Right cardiac atrium (tissue), 5 donors: ENCODE data around the gene BICRA. TPM values are rescaled to one million over a fixed set of nuclear protein-coding genes. Genes with fewer than 3 reads are reported as not detected.
"Not testable (repeated sequence)": the region's sequence is repeated elsewhere in the genome, so short reads cannot be mapped to it uniquely, and the experiment has no call there.

ENCODE experiments used
- ATAC-seq, 2 donors: fragments of 200-7000 bp; cut with Tn5 transposase; one replicate each; pipeline versions ENCODE4 v1.8.0 to v1.9.1; 2020; ENCODE audit warnings: moderate library complexity in 2 of 2, mild to moderate bottlenecking in 1 of 2
- DNase-seq, 3 donors: peaks; one replicate each; pipeline ENCODE4 v3.0.0-alpha.2; 2020
- H3K27ac ChIP-seq: one replicate; pipeline ENCODE4 v1.5.1; 2013; ENCODE audit warnings: mild to moderate bottlenecking, low read length, control low read depth, moderate library complexity
- H3K27me3 ChIP-seq: one replicate; pipeline ENCODE4 v1.6.1; 2013; ENCODE audit not compliant: control insufficient read depth, insufficient read depth
- H3K4me1 ChIP-seq: one replicate; pipeline ENCODE4 v1.6.1; 2013; ENCODE audit warnings: low read length; ENCODE audit not compliant: control insufficient read depth, insufficient read depth
- H3K4me3 ChIP-seq: one replicate; pipeline ENCODE4 v1.5.1; 2013; ENCODE audit warnings: low read length, control low read depth
- H3K9me3 ChIP-seq: one replicate; pipeline ENCODE4 v1.6.1; 2013; ENCODE audit warnings: low read length; ENCODE audit not compliant: control insufficient read depth
- WGBS: extraction: QIAGEN DNeasy Blood & Tissue Kit; methylation state at CpG from one replicate; pipeline ENCODE4 v1.1.7; 2013; 5-methylcytosine and 5-hydroxymethylcytosine counted together
- intact Hi-C, 4 donors: fragments of 100-400 bp; cut with DNase I; formaldehyde crosslinking; loops; one replicate each; pipeline versions ENCODE4 v1.11.0 to v1.14.0; 2022 to 2023
- polyA plus RNA-seq: library from polyadenylated mRNA; stranded (reverse); fragments of 200-250 nt; gene quantifications from one replicate; pipeline ENCODE4 v1.2.3, GENCODE V29; 2013
- total RNA-seq, 4 donors: library from RNA; stranded (reverse); fragmentation: NEBNext Ultra II Directional; extraction: Animal tissue kit (Norgen Biotek cat#: 25700); gene quantifications; one replicate each; pipeline ENCODE4 v1.2.1, GENCODE V29; 2021
- donor health status: healthy with polysubstance abuse.
- donor health status: DM: no; HTN: yes; CAD: no.
- donor health status: DM: no; HTN: no; CAD: no.
- donor health status: DM: no; HTN: yes; CAD: no; lungs with severe emphysema.
- donor health status: DM: yes; HTN: yes; CAD: no.

The BICRA gene
- total and polyA plus RNA-seq, 5 donors, result 9.2 to 13.6 (median 9.9) TPM

- Histone ChIP-seq H3K4me1 (peaks cover 12% of the 10 kb centered on the region), H3K27ac (peak overlapping the region; percentile 54)
- H3K9me3 ChIP-seq, H3K4me3 ChIP-seq, ATAC-seq, H3K27me3 ChIP-seq, intact Hi-C loops: not testable (repeated sequence)
- WGBS, result 37% methylated on average over 11 of the region's 11 CpGs
- DNase-seq, result peak in 1 of 3 donors; percentile 72
Measured at GRCh38 chr19:47718415-47719046, 109.6 kb downstream of the BICRA start.

GRCh38 chr19:47719047-47719859 lies 110.3 kb downstream of the BICRA start:
- Histone ChIP-seq H3K4me3 (peak overlapping the region; percentile 10), H3K9me3 (no peaks in the 10 kb centered on the region), H3K27ac (peak overlapping the region; percentile 78), H3K4me1 (peaks cover 14% of the 10 kb centered on the region), H3K27me3 (no peaks in the 10 kb centered on the region)
- 15% methylated on average over 26 of the region's 26 CpGs for WGBS
- DNase-seq (peak; percentile 92 to 96 (median 95)), ATAC-seq (peak; percentile 87 to 91)
- intact Hi-C loops, result no loop called here

GRCh38 chr19:47720669-47721422 lies 111.9 kb downstream of the BICRA start:
- Histone ChIP-seq H3K4me1 (peaks cover 9% of the 10 kb centered on the region), H3K4me3 (no peak overlapping the region), H3K9me3 (no peaks in the 10 kb centered on the region), H3K27me3 (no peaks in the 10 kb centered on the region), H3K27ac (peak overlapping the region; percentile 6)
- ATAC-seq (no peak), DNase-seq (no peak)
- intact Hi-C loops, result no loop called here
- 81% methylated on average over 14 of the region's 14 CpGs for WGBS

GRCh38 chr19:47723581-47723940 lies 114.6 kb downstream of the BICRA start:
- H3K4me1 ChIP-seq, result peaks cover 7% of the 10 kb centered on the region

GRCh38 chr19:47725759-47726401 lies 116.9 kb downstream of the BICRA start:
- intact Hi-C loops, result no loop called here
- Histone ChIP-seq H3K4me1 (peaks cover 3% of the 10 kb centered on the region), H3K9me3 (no peaks in the 10 kb centered on the region), H3K27me3 (no peaks in the 10 kb centered on the region), H3K27ac (no peak overlapping the region), H3K4me3 (no peak overlapping the region)
- WGBS, result 83% methylated on average over 48 of the region's 48 CpGs
- DNase-seq, result no peak
- no peak for ATAC-seq

More at GRCh38 chr19:47723581-47723940, 114.6 kb downstream of the BICRA start:
- H3K27me3 ChIP-seq, result no peaks in the 10 kb centered on the region
- intact Hi-C loops, result no loop called here
- WGBS, result 19% methylated on average over 7 of the region's 7 CpGs
- H3K27ac ChIP-seq, result no peak overlapping the region
- H3K9me3 ChIP-seq, result no peaks in the 10 kb centered on the region
- peak in 1 of 2 donors; percentile 22 for ATAC-seq
- no peak overlapping the region for H3K4me3 ChIP-seq
- peak; percentile 78 to 84 (median 81) for DNase-seq

- intact Hi-C loops, result no loop called here
- Histone ChIP-seq H3K4me3 (no peak overlapping the region), H3K4me1 (peaks cover 3% of the 10 kb centered on the region), H3K27ac (no peak overlapping the region), H3K27me3 (no peaks in the 10 kb centered on the region), H3K9me3 (no peaks in the 10 kb centered on the region)
- ATAC-seq (no peak), DNase-seq (no peak)
- WGBS, result 68% methylated on average over 4 of the region's 4 CpGs
Measured at GRCh38 chr19:47726467-47726866, 117.5 kb downstream of the BICRA start.

- DNase-seq, intact Hi-C loops, ATAC-seq, H3K4me1 ChIP-seq, H3K27ac ChIP-seq, H3K9me3 ChIP-seq, H3K4me3 ChIP-seq, H3K27me3 ChIP-seq: not testable (repeated sequence)
- WGBS, result 91% methylated on average over 4 of the region's 4 CpGs
Measured at GRCh38 chr19:47728295-47728694, 119.4 kb downstream of the BICRA start.

- intact Hi-C loops, result no loop called here
- ATAC-seq, result peak; percentile 87 to 92
- Histone ChIP-seq H3K4me1 (no peaks in the 10 kb centered on the region), H3K27ac (peak overlapping the region; percentile 51), H3K9me3 (no peaks in the 10 kb centered on the region), H3K27me3 (no peaks in the 10 kb centered on the region), H3K4me3 (no peak overlapping the region)
- peak; percentile 78 to 85 (median 85) for DNase-seq
- WGBS, result 14% methylated on average over 9 of the region's 9 CpGs
Measured at GRCh38 chr19:47729468-47729798, 120.5 kb downstream of the BICRA start.

- ATAC-seq, result peak; percentile 89 to 95
- Histone ChIP-seq H3K4me3 (no peak overlapping the region), H3K27me3 (no peaks in the 10 kb centered on the region), H3K9me3 (no peaks in the 10 kb centered on the region), H3K27ac (peak overlapping the region; percentile 51), H3K4me1 (no peaks in the 10 kb centered on the region)
- DNase-seq, result peak; percentile 86 to 93 (median 89)
- intact Hi-C loops, result no loop called here
- 24% methylated on average over 30 of the region's 30 CpGs for WGBS
Measured at GRCh38 chr19:47729799-47730520, 121.0 kb downstream of the BICRA start.

- WGBS, result 79% methylated on average over 8 of the region's 8 CpGs
- no peak for ATAC-seq
Measured at GRCh38 chr19:47730521-47730889, 121.6 kb downstream of the BICRA start.

More at GRCh38 chr19:47730521-47730889, 121.6 kb downstream of the BICRA start:
- DNase-seq, result no peak
- no peaks in the 10 kb centered on the region for H3K9me3 ChIP-seq
- H3K27me3 ChIP-seq, result no peaks in the 10 kb centered on the region
- no peak overlapping the region for H3K4me3 ChIP-seq
- H3K27ac ChIP-seq, result peak overlapping the region; percentile 10
- intact Hi-C loops, result no loop called here
- H3K4me1 ChIP-seq, result no peaks in the 10 kb centered on the region
